Endothelial cell of umbilical vein (primary cell): ENCODE measurements around the gene SAP130. TPM values are rescaled to one million over a fixed set of nuclear protein-coding genes. Genes with fewer than 3 reads are reported as not detected.

Experiments
- BruUV-seq: library from RNA; stranded (reverse); fragments of 400-500 nt; replicated peaks from 2 replicates; lab custom pipeline; 2021; lab: Mats Ljungman, UMichigan
- CTCF ChIA-PET: fragments of 300-600, 350-600 bp; sonication (Branson Sonifier 250); formaldehyde crosslinking; loops from one replicate; lab custom pipeline; 2021; ENCODE audit warnings: antibody characterized with exemption, inconsistent platforms; lab: Charles Lee
- POLR2A ChIA-PET: fragments of 300-600, 350-600 bp; sonication (Branson Sonifier 250); formaldehyde crosslinking; loops from one replicate; lab custom pipeline; 2021; ENCODE audit warnings: antibody characterized with exemption, inconsistent platforms; lab: Charles Lee
- DNase-seq: peaks from one replicate; pipeline ENCODE4 v3.0.0-alpha.2; 2011; ENCODE audit warnings: low read depth, low spot score
- FAIRE-seq: peaks from 2 replicates; lab custom pipeline; 2011; peaks lifted over from hg19 to GRCh38; lab: Jason Lieb, UNC
- H2AFZ ChIP-seq: 2 replicates; pipeline ENCODE4 v1.6.0; 2012; ENCODE audit warnings: low read depth, low read length, control low read depth, inconsistent platforms
- H3K27ac ChIP-seq: 2 replicates; pipeline ENCODE4 v1.5.1; 2011; ENCODE audit warnings: low read depth, mild to moderate bottlenecking, control low read depth, low read length, moderate library complexity; ENCODE audit not compliant: insufficient read depth
- H3K27me3 ChIP-seq, 2 experiments: 2 replicates each; pipeline versions ENCODE4 v1.6.0 to v1.6.1; 2011; ENCODE audit warnings: low read length in 2 of 2, mixed read lengths in 1 of 2; ENCODE audit not compliant: control insufficient read depth in 2 of 2, insufficient read depth in 2 of 2
- H3K36me3 ChIP-seq, 2 experiments: 2 replicates in 1 of 2; 3 replicates in 1 of 2; pipeline ENCODE4 v1.5.1; 2011; ENCODE audit warnings: low read length in 2 of 2, mild to moderate bottlenecking in 1 of 2, moderate library complexity in 1 of 2; ENCODE audit not compliant: control insufficient read depth in 2 of 2, insufficient read depth in 2 of 2; ENCODE audit errors: extremely low read depth in 1 of 2
- H3K4me1 ChIP-seq: 3 replicates; pipeline ENCODE4 v1.5.1; 2011; ENCODE audit warnings: mild to moderate bottlenecking, low read length; ENCODE audit not compliant: control insufficient read depth, insufficient read depth; ENCODE audit errors: extremely low read depth
- H3K4me2 ChIP-seq: 2 replicates; pipeline ENCODE4 v1.6.1; 2011; ENCODE audit warnings: low read length, control low read depth, mixed read lengths; ENCODE audit not compliant: insufficient read depth
- H3K4me3 ChIP-seq, 3 experiments: fragments of 200-600 bp in 1 of 3; sonication (generic), shearing (Covaris generic) in 1 of 3; replicated peaks in 1 of 3; 2 replicates each; pipeline ENCODE4 v1.5.1; 2011 to 2016; ENCODE audit warnings: control low read depth in 3 of 3, low read length in 3 of 3, mild to moderate bottlenecking in 2 of 3, inconsistent platforms in 1 of 3, low read depth in 1 of 3, moderate library complexity in 1 of 3; ENCODE audit not compliant: insufficient read depth in 1 of 3
- H3K79me2 ChIP-seq: 2 replicates; pipeline ENCODE4 v1.6.0; 2012; ENCODE audit warnings: low read length, inconsistent platforms; ENCODE audit not compliant: control insufficient read depth, insufficient read depth
- H3K9ac ChIP-seq: replicated peaks from 2 replicates; pipeline ENCODE3; 2011; ENCODE audit warnings: low read length, control low read depth; ENCODE audit not compliant: insufficient read depth; ENCODE audit errors: extremely low read depth
- H3K9me1 ChIP-seq: replicated peaks from 3 replicates; pipeline ENCODE4 v1.6.0; 2011; ENCODE audit warnings: mild to moderate bottlenecking, low read length; ENCODE audit not compliant: control insufficient read depth, insufficient read depth; ENCODE audit errors: extremely low read depth
- H3K9me3 ChIP-seq: replicated peaks from 2 replicates; pipeline ENCODE4 v1.5.1; 2012; ENCODE audit warnings: low read length, inconsistent platforms; ENCODE audit not compliant: control insufficient read depth, insufficient read depth
- H4K20me1 ChIP-seq: replicated peaks from 2 replicates; pipeline ENCODE3; 2011; ENCODE audit warnings: mild to moderate bottlenecking, low read length; ENCODE audit not compliant: control insufficient read depth, insufficient read depth; ENCODE audit errors: extremely low read depth
- CTCF ChIP-seq, 2 donors: IDR thresholded peaks; 1 replicate in 1 of 2; 2 replicates in 1 of 2; pipeline ENCODE4 v1.5.1; 2011; ENCODE audit warnings: low read length in 2 of 2, mild to moderate bottlenecking in 2 of 2, moderate library complexity in 2 of 2, control low read depth in 1 of 2, inconsistent platforms in 1 of 2, low read depth in 1 of 2; ENCODE audit not compliant: insufficient read depth in 1 of 2; ENCODE audit errors: extremely low read depth in 1 of 2
- EZH2 ChIP-seq: IDR thresholded peaks from 2 replicates; pipeline ENCODE4 v1.6.1; 2012; ENCODE audit warnings: borderline replicate concordance, low read depth, mild to moderate bottlenecking, moderate library complexity, low read length, inconsistent platforms; ENCODE audit not compliant: severe bottlenecking
- FOS ChIP-seq: IDR thresholded peaks from 2 replicates; pipeline ENCODE4 v1.6.1; 2011; ENCODE audit warnings: mild to moderate bottlenecking, low read length, moderate library complexity, borderline replicate concordance; ENCODE audit not compliant: insufficient read depth
- GATA2 ChIP-seq: IDR thresholded peaks from 2 replicates; pipeline ENCODE4 v1.7.0; 2011; ENCODE audit warnings: low read depth, mild to moderate bottlenecking, moderate library complexity, mixed read lengths, low read length; ENCODE audit not compliant: insufficient read length, insufficient read depth
- JUN ChIP-seq: IDR thresholded peaks from 2 replicates; pipeline ENCODE4 v1.6.1; 2011; ENCODE audit warnings: borderline replicate concordance, low read depth; ENCODE audit not compliant: insufficient read length, insufficient read depth
- MYC ChIP-seq: IDR thresholded peaks from one replicate; pipeline ENCODE4 v1.6.1; 2011; ENCODE audit warnings: mild to moderate bottlenecking, low read depth, low read length
- POLR2A ChIP-seq: IDR thresholded peaks from 2 replicates; pipeline ENCODE4 v1.6.1; 2012; ENCODE audit warnings: low read depth, mild to moderate bottlenecking, control low read depth, low read length
- POLR2AphosphoS5 ChIP-seq: IDR thresholded peaks from 2 replicates; pipeline ENCODE4 v1.6.1; 2012; ENCODE audit warnings: low read depth, mild to moderate bottlenecking, control low read depth, low read length, moderate library complexity; ENCODE audit not compliant: insufficient read depth
- dilution Hi-C: fragments of 300-500 bp; cut with MboI; formaldehyde crosslinking; loops from one replicate; pipeline ENCODE4 v1.15.0; 2019; ENCODE audit warnings: low sequenced_read_pairs; ENCODE audit not compliant: extremely low pct_ligation_motif_present
- intact Hi-C: fragments of 100-400 bp; cut with micrococcal nuclease; formaldehyde crosslinking; loops from one replicate; pipeline ENCODE4 v1.10.0; 2022
- polyA plus RNA-seq, 4 experiments: library from polyadenylated mRNA; depleted of rRNA in 3 of 4; stranded (reverse) in 3 of 4; unstranded in 1 of 4; fragments of >200 nt; gene quantifications; 2 replicates each; pipeline versions ENCODE4 v1.2.1 to v1.2.3, GENCODE V29; 2011 to 2012; ENCODE audit warnings: missing spikeins in 1 of 4
- total RNA-seq: library from RNA; stranded (reverse); gene quantifications from 2 replicates; pipeline ENCODE4 v1.2.3, GENCODE V29; 2021
- TF ChIP-seq, protein P1 (sequence below): IDR thresholded peaks from 2 replicates; pipeline ENCODE4 v1.6.1; 2011; ENCODE audit not compliant: insufficient read depth, insufficient read length

Gene SAP130
- total and polyA plus RNA-seq, 2 donors (not counting 3 experiments of a cell fraction or from before 2014, with no cell fraction given) = 26.8 to 34.3 TPM

DNA sequence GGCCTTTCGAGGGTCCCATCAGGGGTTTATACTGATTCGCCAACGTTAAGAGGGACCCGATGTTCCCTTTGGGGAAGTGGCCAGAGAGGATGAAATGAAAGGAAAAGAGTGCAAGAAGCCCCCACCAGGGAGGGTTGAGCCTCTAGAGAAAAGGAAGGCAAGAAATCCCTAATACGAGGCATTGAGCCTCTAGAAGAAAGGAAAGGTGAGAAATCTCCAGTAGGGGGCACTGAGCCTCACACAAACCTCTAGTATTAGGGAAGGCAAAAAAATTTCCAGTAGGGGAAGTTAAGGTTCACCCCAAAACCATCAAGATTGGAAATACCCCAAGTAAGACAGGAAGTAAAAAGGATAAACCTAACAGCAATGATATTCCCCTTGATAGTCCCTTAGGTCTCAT, 9.8 kb upstream of the SAP130 start:
- no peak for FAIRE-seq
- no TSS peak for BruUV-seq
- intact Hi-C loops = no loop called here

More for the DNA sequence above, 9.8 kb upstream of the SAP130 start:
- dilution Hi-C loops = no loop called here
- Histone ChIP-seq H4K20me1 (no peaks in the 10 kb centered on the region), H3K9ac (no peak overlapping the region), H3K27ac (no peak overlapping the region), H3K4me2 (no peak overlapping the region), H3K79me2 (no peaks in the 10 kb centered on the region), H3K27me3 (no peaks in the 10 kb centered on the region), H3K9me1 (no peaks in the 10 kb centered on the region), H2AFZ (no peak overlapping the region), H3K9me3 (no peaks in the 10 kb centered on the region), H3K4me3 (no peak overlapping the region), H3K36me3 (no peaks in the 10 kb centered on the region), H3K4me1 (no peaks in the 10 kb centered on the region)
- ChIA-PET POLR2A (no interaction called here), CTCF (no interaction called here)
- TF ChIP-seq POLR2AphosphoS5 (no peak), EZH2 (no peak), CTCF (IDR thresholded peaks at IDR 0.05; ENCODE audit: extremely low read depth in 1 of 2, insufficient read depth in 1 of 2, low read depth in 1 of 2, low read length in 2 of 2) (no peak), FOS (no peak), POLR2A (no peak), JUN (no peak), GATA2 (no peak), MYC (no peak)
- TF ChIP-seq, protein P1, sequence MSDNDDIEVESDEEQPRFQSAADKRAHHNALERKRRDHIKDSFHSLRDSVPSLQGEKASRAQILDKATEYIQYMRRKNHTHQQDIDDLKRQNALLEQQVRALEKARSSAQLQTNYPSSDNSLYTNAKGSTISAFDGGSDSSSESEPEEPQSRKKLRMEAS = no peak
- no peak for DNase-seq
